ENCODE data around the gene SLC5A9.

DNA sequence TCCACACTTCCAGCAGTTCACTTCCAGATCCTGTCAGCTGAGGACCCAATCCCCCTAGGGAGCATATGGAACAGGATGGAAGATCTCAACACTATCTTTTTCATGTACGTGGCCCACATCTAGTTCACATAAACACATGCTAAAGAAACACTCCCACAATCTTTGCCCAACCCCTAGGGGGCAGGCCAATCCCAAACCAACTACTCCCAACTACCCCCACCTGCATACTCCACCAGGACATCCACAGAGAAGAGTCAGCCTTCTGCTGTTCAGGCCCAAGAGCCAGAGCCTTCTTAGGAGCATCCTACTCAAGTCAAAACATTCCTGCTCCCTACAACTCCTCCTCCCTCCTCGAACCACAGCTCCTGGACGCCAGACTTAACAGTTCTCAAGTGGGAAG lies 5.6 kb upstream of the SLC5A9 start:
- TF ChIP-seq POLR2AphosphoS5 (IDR thresholded peaks at IDR 0.05; ENCODE audit: low read depth, low read length): no peak
- no peak for TF ChIP-seq POLR2A (IDR thresholded peaks at IDR 0.05; ENCODE audit: low read depth, low read length)
